T-cell (primary cell): Measurements from ENCODE around the gene ELOVL3. TPM values are rescaled to one million over a fixed set of nuclear protein-coding genes. Genes with fewer than 3 reads are reported as not detected.

ENCODE experiments used
- ATAC-seq, 4 experiments: fragments of 200-7000 bp in 3 of 4; fragments of 150-1000 bp in 1 of 4; cut with Tn5 transposase; replicated peaks in 1 of 4; 1 replicate in 3 of 4; 2 replicates in 1 of 4; pipeline ENCODE4 v1.10.0; 2021; ENCODE audit warnings: moderate library complexity in 3 of 4, mild to moderate bottlenecking in 2 of 4, moderate number of reproducible peaks in 1 of 4
- CTCF ChIA-PET, 2 donors: fragments of 300-600 bp; sonication (Branson Sonifier 250); formaldehyde crosslinking; loops; one replicate each; lab custom pipeline; 2022; ENCODE audit warnings: antibody characterized with exemption in 2 of 2; lab: Charles Lee
- POLR2A ChIA-PET, 2 donors: fragments of 300-600 bp; sonication (Branson Sonifier 250); formaldehyde crosslinking; loops; one replicate each; lab custom pipeline; 2022; ENCODE audit warnings: antibody characterized with exemption in 2 of 2; lab: Charles Lee
- DNase-seq, 35 experiments: peaks; one replicate each; pipeline versions ENCODE4 v3.0.0 to v3.0.0-alpha.2; 2013 to 2023
- H3K27ac ChIP-seq: one replicate; pipeline ENCODE4 v1.5.1; 2013; ENCODE audit warnings: low read length
- H3K27me3 ChIP-seq, 2 experiments: replicated peaks in 1 of 2; 1 replicate in 1 of 2; 2 replicates in 1 of 2; pipeline versions ENCODE4 v1.6.1 to v1.7.0; 2013; ENCODE audit warnings: low read length in 1 of 2, mixed read lengths in 1 of 2; ENCODE audit not compliant: control insufficient read depth in 2 of 2, insufficient read depth in 2 of 2; ENCODE audit errors: extremely low read depth in 1 of 2
- H3K36me3 ChIP-seq, 2 donors: 1 replicate in 1 of 2; 2 replicates in 1 of 2; pipeline versions ENCODE4 v1.6.1 to v1.7.0; 2013; ENCODE audit warnings: low read length in 1 of 2; ENCODE audit not compliant: control insufficient read depth in 2 of 2, insufficient read depth in 1 of 2; ENCODE audit errors: extremely low read depth in 1 of 2
- H3K4me1 ChIP-seq, 2 experiments: 1 replicate in 1 of 2; 2 replicates in 1 of 2; pipeline versions ENCODE4 v1.6.1 to v1.7.0; 2013; ENCODE audit warnings: low read length in 2 of 2, mixed read lengths in 1 of 2; ENCODE audit not compliant: insufficient read depth in 2 of 2, control insufficient read depth in 1 of 2; ENCODE audit errors: extremely low read depth in 1 of 2
- H3K4me3 ChIP-seq, 2 donors: 1 replicate in 1 of 2; 2 replicates in 1 of 2; pipeline versions ENCODE4 v1.5.1 to v1.7.0; 2013; ENCODE audit warnings: mild to moderate bottlenecking in 2 of 2, low read length in 1 of 2, moderate library complexity in 1 of 2; ENCODE audit not compliant: control insufficient read depth in 1 of 2; ENCODE audit errors: extremely low read depth in 1 of 2
- H3K9me3 ChIP-seq: 2 replicates; pipeline ENCODE4 v1.7.0; 2013
- H3K27ac Mint-ChIP-seq, 2 donors: one replicate each; pipeline ENCODE4 v1.8.0; 2020 to 2021; ENCODE audit warnings: mild to moderate bottlenecking in 2 of 2, mixed read lengths in 2 of 2
- H3K27me3 Mint-ChIP-seq, 2 donors: one replicate each; pipeline ENCODE4 v1.8.0; 2021 to 2022; ENCODE audit warnings: mixed read lengths in 2 of 2
- H3K36me3 Mint-ChIP-seq: one replicate; pipeline ENCODE4 v1.8.0; 2021; ENCODE audit warnings: mixed read lengths
- H3K4me1 Mint-ChIP-seq, 3 donors: one replicate each; pipeline ENCODE4 v1.8.0; 2020 to 2022; ENCODE audit warnings: mixed read lengths in 3 of 3, mild to moderate bottlenecking in 1 of 3
- H3K4me3 Mint-ChIP-seq, 3 donors: one replicate each; pipeline ENCODE4 v1.8.0; 2020 to 2022; ENCODE audit warnings: mild to moderate bottlenecking in 3 of 3, mixed read lengths in 3 of 3, moderate library complexity in 3 of 3
- H3K9me3 Mint-ChIP-seq, 3 donors: one replicate each; pipeline ENCODE4 v1.8.0; 2020 to 2022; ENCODE audit warnings: mixed read lengths in 3 of 3
- WGBS: methylation state at CpG from one replicate; pipeline ENCODE4 v1.1.5; 2013; ENCODE audit warnings: missing lambda C conversion rate; ENCODE audit not compliant: insufficient coverage; 5-methylcytosine and 5-hydroxymethylcytosine counted together
- total RNA-seq, 35 experiments: library from RNA in 6 of 35; stranded (reverse) in 6 of 35; fragments of 120-200 nt in 1 of 35; gene quantifications; one replicate each; pipeline versions ENCODE4 v1.2.1 to v1.2.4 and lab custom pipeline; 2013 to 2026

Gene ELOVL3
- total RNA-seq, 5 donors from 2014 or later (not counting 1 experiment from before 2014, with no cell fraction given), result not detected

- peaks cover 20% of the 10 kb centered on the region for H3K36me3 Mint-ChIP-seq
- no peaks in the 10 kb centered on the region for H3K27me3 Mint-ChIP-seq
- H3K27ac Mint-ChIP-seq, result no peak overlapping the region
- Histone ChIP-seq H3K4me3 (no peak overlapping the region), H3K27me3 (no peaks in the 10 kb centered on the region), H3K9me3 (no peaks in the 10 kb centered on the region), H3K36me3 (peaks cover 0 to 12% of the 10 kb centered on the region in 2 donors), H3K27ac (no peak overlapping the region), H3K4me1 (peaks cover 0 to 9% of the 10 kb centered on the region in 2 experiments)
- no peaks in the 10 kb centered on the region for H3K9me3 Mint-ChIP-seq
- POLR2A ChIA-PET, result no interaction called here
- DNase-seq, result no peak
- ATAC-seq, result no peak
- CTCF ChIA-PET, result no interaction called here
- WGBS, result 82% methylated on average over 2 of the region's 3 CpGs
- peaks cover 47 to 67% (median 60%) of the 10 kb centered on the region in 3 donors for H3K4me1 Mint-ChIP-seq
- H3K4me3 Mint-ChIP-seq, result no peak overlapping the region
Observed at GRCh38 chr10:102269017-102269416, 42.9 kb downstream of the ELOVL3 start.

GRCh38 chr10:102274062-102274461 lies 48.0 kb downstream of the ELOVL3 start:
- POLR2A ChIA-PET, result no interaction called here

GRCh38 chr10:102275343-102275742 lies 49.2 kb downstream of the ELOVL3 start:
- peaks cover 3% of the 10 kb centered on the region for H3K36me3 Mint-ChIP-seq

More at GRCh38 chr10:102274062-102274461, 48.0 kb downstream of the ELOVL3 start:
- Histone ChIP-seq H3K27me3 (no peaks in the 10 kb centered on the region), H3K9me3 (no peaks in the 10 kb centered on the region), H3K4me3 (no peak overlapping the region), H3K27ac (no peak overlapping the region), H3K4me1 (peaks cover 0 to 6% of the 10 kb centered on the region in 2 experiments), H3K36me3 (peaks cover 0 to 4% of the 10 kb centered on the region in 2 donors)
- no peaks in the 10 kb centered on the region for H3K27me3 Mint-ChIP-seq
- H3K36me3 Mint-ChIP-seq, result peaks cover 6% of the 10 kb centered on the region
- H3K4me3 Mint-ChIP-seq, result no peak overlapping the region
- H3K4me1 Mint-ChIP-seq, result peaks cover 24 to 39% (median 31%) of the 10 kb centered on the region in 3 donors
- DNase-seq (no peak), ATAC-seq (no peak)
- CTCF ChIA-PET, result no interaction called here
- H3K9me3 Mint-ChIP-seq, result no peaks in the 10 kb centered on the region
- H3K27ac Mint-ChIP-seq, result no peak overlapping the region
- 82% methylated on average over 1 of the region's 1 CpG for WGBS

GRCh38 chr10:102279104-102279503 lies 53.0 kb downstream of the ELOVL3 start:
- ChIA-PET CTCF (interaction anchor here in 1 of 2 donors (0.5 to 1.5 kb wide), 5 partner anchors 12 to 266 kb away, joined by 3 to 6 read pairs (median 4); partner anchors contain the start of gene ELOVL3), POLR2A (interaction anchor here in 1 of 2 donors (0.7 kb wide), 1 partner anchor 49 kb away, joined by 6 read pairs; no protein-coding TSS in a partner anchor)
- Mint-ChIP-seq H3K36me3 (peaks cover 12% of the 10 kb centered on the region), H3K4me3 (no peak overlapping the region), H3K27me3 (no peaks in the 10 kb centered on the region), H3K4me1 (peaks cover 47 to 57% (median 49%) of the 10 kb centered on the region in 3 donors), H3K9me3 (no peaks in the 10 kb centered on the region), H3K27ac (no peak overlapping the region)
- no peak for ATAC-seq
- no peak overlapping the region for H3K27ac ChIP-seq
- H3K36me3 ChIP-seq, result peaks cover 0 to 10% of the 10 kb centered on the region in 2 donors
- peaks cover 8 to 17% of the 10 kb centered on the region in 2 experiments for H3K4me1 ChIP-seq
- DNase-seq, result no peak
- H3K9me3 ChIP-seq, result no peaks in the 10 kb centered on the region
- no peaks in the 10 kb centered on the region for H3K27me3 ChIP-seq
- no peak overlapping the region for H3K4me3 ChIP-seq

More at GRCh38 chr10:102275343-102275742, 49.2 kb downstream of the ELOVL3 start:
- no peak overlapping the region for H3K4me3 ChIP-seq
- H3K4me1 ChIP-seq, result peaks cover 2 to 9% of the 10 kb centered on the region in 2 experiments
- DNase-seq (no peak), ATAC-seq (no peak)
- H3K27ac ChIP-seq, result no peak overlapping the region
- no peak overlapping the region for H3K27ac Mint-ChIP-seq
- peaks cover 32 to 49% (median 39%) of the 10 kb centered on the region in 3 donors for H3K4me1 Mint-ChIP-seq
- no peaks in the 10 kb centered on the region for H3K27me3 ChIP-seq
- peaks cover 0 to 4% of the 10 kb centered on the region in 2 donors for H3K36me3 ChIP-seq
- ChIA-PET POLR2A (interaction anchor here in 1 of 2 donors (0.5 kb wide), 1 partner anchor 258 kb away, joined by 5 read pairs; no protein-coding TSS in a partner anchor), CTCF (no interaction called here)
- H3K4me3 Mint-ChIP-seq, result no peak overlapping the region
- 100% methylated on average over 1 of the region's 2 CpGs for WGBS
- H3K9me3 ChIP-seq, result no peaks in the 10 kb centered on the region
- H3K9me3 Mint-ChIP-seq, result no peaks in the 10 kb centered on the region
- H3K27me3 Mint-ChIP-seq, result no peaks in the 10 kb centered on the region

Other genes starting within 250 kb of the ELOVL3 start
- 10 to 100 TPM; 26.4 to 30.0 (median 27.2) TPM for gene ARMH3, start 170.1 kb upstream of the ELOVL3 start, total RNA-seq
- gene HPS6, start 160.9 kb upstream of the ELOVL3 start, total RNA-seq, result 10 to 100 TPM; 12.5 to 33.4 (median 26.7) TPM
- gene LDB1, start 105.9 kb upstream of the ELOVL3 start, total RNA-seq, result 100 to 1,000 TPM; 120 to 147 (median 126) TPM
- gene PPRC1, start 93.3 kb upstream of the ELOVL3 start, total RNA-seq, result 10 to 100 TPM; 33.5 to 55.1 (median 51.4) TPM
- 10 to 100 TPM; 40.7 to 69.8 (median 62.4) TPM for gene NOLC1, start 73.9 kb upstream of the ELOVL3 start, total RNA-seq
- not detected for gene PITX3, start 15.2 kb downstream of the ELOVL3 start, total RNA-seq
- 10 to 100 TPM; 37.2 to 41.1 (median 38.7) TPM for gene GBF1, start 19.2 kb downstream of the ELOVL3 start, total RNA-seq
- 100 to 1,000 TPM in 4 of 5 donors, 10 to 100 TPM in 1; 94.1 to 229 (median 124) TPM for gene NFKB2, start 169.4 kb downstream of the ELOVL3 start, total RNA-seq
- 10 to 100 TPM in 2 of 5 donors, 1 to 10 TPM in 3; 8.7 to 11.8 (median 8.8) TPM for gene PSD, start 192.5 kb downstream of the ELOVL3 start, total RNA-seq
- gene FBXL15, start 194.5 kb downstream of the ELOVL3 start, total RNA-seq, result 10 to 100 TPM; 13.3 to 30.4 (median 23.7) TPM
- gene CUEDC2, start 206.3 kb downstream of the ELOVL3 start, total RNA-seq, result 10 to 100 TPM; 32.2 to 41.4 (median 37.8) TPM
- gene C10orf95, start 225.2 kb downstream of the ELOVL3 start, total RNA-seq, result under 1 TPM in 4 of 5 donors, not detected in 1; 0.23 to 0.92 (median 0.55) TPM